A549 (cell line): ENCODE data around the gene SARS2. TPM values are rescaled to one million over a fixed set of nuclear protein-coding genes. Genes with fewer than 3 reads are reported as not detected.

Source experiments
- ATAC-seq, 2 experiments: fragments of 200-7000 bp in 1 of 2; fragments of >200 bp in 1 of 2; cut with Nextera tagmentation in 1 of 2; cut with Tn5 transposase in 1 of 2; 3 replicates each; pipeline versions ENCODE4 v1.8.0 to v1.9.1; 2018 to 2020; ENCODE audit warnings: mild to moderate bottlenecking in 1 of 2, moderate library complexity in 1 of 2
- CTCF ChIA-PET: fragments of 300-600 bp; sonication (Branson Sonifier 250); formaldehyde crosslinking; extraction: SDS; loops from one replicate; lab custom pipeline; 2021; ENCODE audit warnings: antibody characterized with exemption, inconsistent platforms; lab: Yijun Ruan, JAX
- POLR2A ChIA-PET: fragments of 350-600 bp; formaldehyde crosslinking; extraction: SDS; loops from one replicate; lab custom pipeline; 2021; ENCODE audit warnings: antibody characterized with exemption, inconsistent platforms; lab: Yijun Ruan, JAX
- DNase-seq, 2 experiments: peaks; one replicate each; pipeline versions ENCODE4 v3.0.0 to v3.0.0-alpha.2; 2011 to 2016; ENCODE audit warnings: low read depth in 1 of 2, low spot score in 1 of 2
- FAIRE-seq: peaks from 2 replicates; lab custom pipeline; 2011; peaks lifted over from hg19 to GRCh38; lab: Jason Lieb, UNC
- H3K27ac ChIP-seq, 2 experiments: fragments of >200 bp; sonication (Bioruptor Twin); formaldehyde crosslinking; 3 replicates each; pipeline ENCODE4 v1.5.1; 2016 to 2017
- H3K4me1 ChIP-seq: fragments of >200 bp; sonication (Bioruptor Twin); formaldehyde crosslinking; 3 replicates; pipeline ENCODE4 v1.6.1; 2016
- H3K4me2 ChIP-seq: fragments of >200 bp; sonication (Bioruptor Twin); formaldehyde crosslinking; 3 replicates; pipeline ENCODE4 v1.6.1; 2016
- H3K4me3 ChIP-seq: fragments of >200 bp; sonication (Bioruptor Twin); formaldehyde crosslinking; 3 replicates; pipeline ENCODE4 v1.5.1; 2016
- H3K9me3 ChIP-seq: fragments of >200 bp; sonication (Bioruptor Twin); formaldehyde crosslinking; 3 replicates; pipeline ENCODE4 v1.6.1; 2016
- BCL3 ChIP-seq: fragments of >200 bp; sonication (Bioruptor Twin); formaldehyde crosslinking; IDR thresholded peaks from 3 replicates; pipeline ENCODE4 v1.6.1; 2016
- CBX8 ChIP-seq: fragments of 200-600 bp; sonication (generic); IDR thresholded peaks from 2 replicates; pipeline ENCODE4 v1.6.1; 2016
- CEBPB ChIP-seq, 2 experiments: fragments of >200 bp in 1 of 2; sonication (Bioruptor Twin) in 1 of 2; formaldehyde crosslinking in 1 of 2; IDR thresholded peaks; 2 replicates each; pipeline ENCODE4 v1.6.1; 2012 to 2016
- CTCF ChIP-seq: fragments of >200 bp; sonication (Bioruptor Twin); formaldehyde crosslinking; IDR thresholded peaks from 3 replicates; pipeline ENCODE4 v1.5.1; 2016
- EHMT2 ChIP-seq: fragments of 200-600 bp; sonication (generic); IDR thresholded peaks from 2 replicates; pipeline ENCODE4 v1.6.1; 2016; ENCODE audit warnings: antibody characterized with exemption, low read depth, mild to moderate bottlenecking, moderate library complexity
- FOSL2 ChIP-seq, 2 experiments: fragments of 450-650 bp in 1 of 2; fragments of >200 bp in 1 of 2; sonication (Bioruptor Twin) in 1 of 2; formaldehyde crosslinking; IDR thresholded peaks; 2 replicates each; pipeline versions ENCODE4 v1.5.0 to v1.6.1; 2016 to 2020; ENCODE audit warnings: mild to moderate bottlenecking in 1 of 2, moderate library complexity in 1 of 2
- FOXS1 ChIP-seq: fragments of 250-450 bp; sonication (Bioruptor Pico); IDR thresholded peaks from 2 replicates; pipeline ENCODE4 v1.5.0; 2020; ENCODE audit warnings: mild to moderate bottlenecking, moderate library complexity
- GATA3 ChIP-seq: IDR thresholded peaks from 2 replicates; pipeline ENCODE4 v1.6.1; 2012; ENCODE audit warnings: borderline replicate concordance
- HES2 ChIP-seq: fragments of >200 bp; sonication (Bioruptor Twin); formaldehyde crosslinking; IDR thresholded peaks from 2 replicates; pipeline ENCODE4 v1.6.1; 2016
- HMGXB4 ChIP-seq: fragments of 250-450 bp; sonication (Bioruptor Pico); IDR thresholded peaks from 2 replicates; pipeline ENCODE4 v1.5.0; 2021; ENCODE audit warnings: mild to moderate bottlenecking, moderate library complexity, borderline replicate concordance
- HOXA7 ChIP-seq: fragments of 250-450 bp; sonication (Bioruptor Pico); IDR thresholded peaks from 2 replicates; pipeline ENCODE4 v1.5.0; 2020; ENCODE audit warnings: mild to moderate bottlenecking, moderate library complexity
- HOXB13 ChIP-seq: fragments of 250-450 bp; sonication (Bioruptor Pico); IDR thresholded peaks from 2 replicates; pipeline ENCODE4 v1.5.0; 2020; ENCODE audit warnings: low read depth, mild to moderate bottlenecking, moderate library complexity
- HOXB5 ChIP-seq: fragments of 250-450 bp; sonication (Bioruptor Pico); IDR thresholded peaks from 2 replicates; pipeline ENCODE4 v1.5.0; 2020; ENCODE audit warnings: mild to moderate bottlenecking, moderate library complexity
- JUN ChIP-seq, 2 experiments: fragments of >200 bp; sonication (Bioruptor Twin); formaldehyde crosslinking; IDR thresholded peaks; 2 replicates in 1 of 2; 3 replicates in 1 of 2; pipeline ENCODE4 v1.6.1; 2016 to 2017
- JUNB ChIP-seq: fragments of >200 bp; sonication (Bioruptor Twin); formaldehyde crosslinking; IDR thresholded peaks from 2 replicates; pipeline ENCODE4 v1.6.1; 2016
- KDM1A ChIP-seq: fragments of 200-600 bp; sonication (generic); IDR thresholded peaks from 2 replicates; pipeline ENCODE4 v1.6.1; 2016; ENCODE audit warnings: low read depth, mild to moderate bottlenecking
- KDM5A ChIP-seq: fragments of 200-600 bp; sonication (generic); IDR thresholded peaks from 2 replicates; pipeline ENCODE4 v1.6.1; 2016; ENCODE audit warnings: antibody characterized with exemption, mild to moderate bottlenecking
- MAFK ChIP-seq: fragments of 450-650 bp; IDR thresholded peaks from 2 replicates; pipeline ENCODE4 v1.6.1; 2014; ENCODE audit not compliant: partially characterized antibody
- MAX ChIP-seq: IDR thresholded peaks from 2 replicates; pipeline ENCODE4 v1.6.1; 2012
- POLR2A ChIP-seq: IDR thresholded peaks from 2 replicates; pipeline ENCODE4 v1.6.1; 2012; ENCODE audit warnings: mild to moderate bottlenecking, low read length
- USF2 ChIP-seq: fragments of 450-650 bp; IDR thresholded peaks from 2 replicates; pipeline ENCODE4 v1.6.1; 2014; ENCODE audit warnings: antibody characterized with exemption
- ZC3H11A ChIP-seq: fragments of 450-650 bp; IDR thresholded peaks from 2 replicates; pipeline ENCODE4 v1.6.1; 2014; ENCODE audit warnings: antibody characterized with exemption, mild to moderate bottlenecking
- ZNF302 ChIP-seq: fragments of 250-450 bp; sonication (Bioruptor Pico); IDR thresholded peaks from 2 replicates; pipeline ENCODE4 v1.9.0; 2021; ENCODE audit warnings: inconsistent platforms, mild to moderate bottlenecking, moderate library complexity
- WGBS: methylation state at CpG from one replicate; pipeline ENCODE4 v1.1.6; 2017; ENCODE audit errors: missing lambda C conversion rate; 5-methylcytosine and 5-hydroxymethylcytosine counted together
- polyA plus RNA-seq, 4 experiments: library from polyadenylated mRNA; depleted of rRNA in 3 of 4; stranded (reverse); fragments of >200 nt; fragmentation: RNase III in 1 of 4; extraction: RNeasy Plus Mini Kit Qiagen cat#74134 plus additional on column Dnase treatment in 1 of 4; gene quantifications; 2 replicates in 3 of 4; 3 replicates in 1 of 4; pipeline ENCODE4 v1.2.3, GENCODE V29; 2011 to 2017

Gene SARS2
- polyA plus RNA-seq, 2 of the 4 experiments (the other 2 are of a cell fraction): 46.1 to 93.4 TPM

- TF ChIP-seq FOSL2 (IDR thresholded peaks at IDR 0.05) (no peak), FOSL2 (CRISPR knock-in tag; IDR thresholded peaks at IDR 0.05) (no peak), BCL3 (no peak), JUNB (no peak), FOXS1 (no peak), HOXA7 (CRISPR knock-in tag) (no peak), ZC3H11A (no peak), KDM1A (no peak), HES2 (no peak), ZNF302 (CRISPR knock-in tag) (no peak), EHMT2 (no peak), HMGXB4 (CRISPR knock-in tag) (no peak), MAFK (no peak)
- CTCF ChIA-PET: interaction anchor here (0.7 to 6.3 kb wide), 13 partner anchors 9 to 503 kb away, joined by 3 to 59 read pairs (median 5); partner anchors contain the start of genes FAM98C, MRPS12 and SARS2
- ATAC-seq: no peak
- H3K4me1 ChIP-seq: peaks cover 14% of the 10 kb centered on the region
- WGBS: 92% methylated on average over 4 of the region's 4 CpGs
- H3K4me3 ChIP-seq: no peak overlapping the region
- no peak overlapping the region for H3K27ac ChIP-seq
- no peak overlapping the region for H3K4me2 ChIP-seq
- no peak for FAIRE-seq
- POLR2A ChIA-PET: interaction anchor here (0.6 to 1.1 kb wide), 2 partner anchors 25 to 305 kb away, joined by 5 read pairs; partner anchors contain the start of genes MRPS12 and SARS2
- DNase-seq: no peak
- H3K9me3 ChIP-seq: peaks cover 15% of the 10 kb centered on the region
These were observed 24.9 kb downstream of the SARS2 start for GRCh38 chr19:38905620-38906019.

GRCh38 chr19:38904581-38905539 is 25.7 kb downstream of the SARS2 start:
- ChIA-PET CTCF (interaction anchor here (0.9 to 6.3 kb wide), 9 partner anchors 10 to 502 kb away, joined by 3 to 59 read pairs (median 6); partner anchors contain the start of genes FAM98C, MRPS12 and SARS2), POLR2A (interaction anchor here (1.1 kb wide), 1 partner anchor 26 kb away, joined by 5 read pairs; the partner anchor contains the start of genes MRPS12 and SARS2)
- ATAC-seq: peak in 1 of 2 experiments; percentile 4; a peak in 1 of 6 replicates
- Histone ChIP-seq H3K27ac (0 out of 6 replicates have a peak overlapping the region, but pooled peaks of 1 of the 2 experiments have one; percentile 8), H3K4me2 (peak overlapping the region; percentile 8), H3K4me3 (no peak overlapping the region), H3K9me3 (peaks cover 15% of the 10 kb centered on the region), H3K4me1 (peaks cover 16% of the 10 kb centered on the region)
- TF ChIP-seq FOSL2 (IDR thresholded peaks at IDR 0.05) (no peak), FOSL2 (CRISPR knock-in tag; IDR thresholded peaks at IDR 0.05) (peak; percentile 30; the same call in 1 of the 2 replicates), MAX (no peak), GATA3 (no peak), FOXS1 (no peak), KDM5A (no peak), MAFK (no peak), HOXA7 (CRISPR knock-in tag) (no peak)
- FAIRE-seq: peak; percentile 32
- no peak for DNase-seq
- WGBS: 84% methylated on average over 33 of the region's 35 CpGs

- Histone ChIP-seq H3K4me2 (no peak overlapping the region), H3K27ac (no peak overlapping the region), H3K9me3 (peaks cover 6% of the 10 kb centered on the region), H3K4me3 (no peak overlapping the region), H3K4me1 (peaks cover 23% of the 10 kb centered on the region)
- CTCF ChIA-PET: interaction anchor here (1.0 to 4.4 kb wide), 9 partner anchors 14 to 358 kb away, joined by 3 to 45 read pairs (median 9); partner anchors contain the start of genes MRPS12 and SARS2
- FAIRE-seq (no peak), DNase-seq (no peak), ATAC-seq (no peak)
- TF ChIP-seq POLR2A (no peak), ZC3H11A (no peak), CEBPB (IDR thresholded peaks at IDR 0.05) (no peak), CBX8 (no peak), CTCF (no peak), JUN (IDR thresholded peaks at IDR 0.05) (no peak), ZNF302 (CRISPR knock-in tag) (no peak), HOXB5 (CRISPR knock-in tag) (no peak), HOXB13 (CRISPR knock-in tag) (no peak), KDM1A (no peak), USF2 (no peak)
- 91% methylated on average over 1 of the region's 1 CpG for WGBS
- POLR2A ChIA-PET: interaction anchor here (2.4 kb wide), 1 partner anchor 29 kb away, joined by 30 read pairs; the partner anchor contains the start of genes MRPS12 and SARS2
These were observed 28.9 kb downstream of the SARS2 start for GRCh38 chr19:38901683-38902082.
